ENCODE measurements around the gene IPMK.
"Not testable (repeated sequence)": the region's sequence is repeated elsewhere in the genome, so short reads cannot be mapped to it uniquely, and the experiment has no call there.

IPMK gene

GRCh38 chr10:58266826-58267712 lies 625 bp downstream of the IPMK start:
- DNase-seq, result no peak

- no peak for DNase-seq
Measured at GRCh38 chr10:58266003-58266825, 1.5 kb downstream of the IPMK start.

DNA sequence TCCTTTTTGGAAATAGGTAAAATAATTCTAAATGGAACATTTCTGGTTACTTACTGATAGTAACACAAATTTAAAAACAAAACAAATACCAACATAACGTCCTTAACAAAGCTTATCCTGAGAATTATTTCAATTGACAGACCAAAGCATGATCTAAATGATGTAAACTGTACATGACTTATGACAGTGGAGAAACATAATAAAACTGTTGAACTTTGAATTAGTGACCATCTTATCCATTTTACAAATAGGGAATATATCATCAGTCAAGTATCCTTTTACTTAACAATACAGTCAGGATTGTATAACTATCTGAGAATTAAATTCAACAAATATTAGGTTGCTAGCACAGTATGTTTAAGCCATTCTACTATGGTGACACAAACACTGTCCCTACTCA lies 2.4 kb downstream of the IPMK start:
- DNase-seq, result no peak

GRCh38 chr10:58264780-58265179 lies 2.9 kb downstream of the IPMK start:
- DNase-seq, result no peak

DNA sequence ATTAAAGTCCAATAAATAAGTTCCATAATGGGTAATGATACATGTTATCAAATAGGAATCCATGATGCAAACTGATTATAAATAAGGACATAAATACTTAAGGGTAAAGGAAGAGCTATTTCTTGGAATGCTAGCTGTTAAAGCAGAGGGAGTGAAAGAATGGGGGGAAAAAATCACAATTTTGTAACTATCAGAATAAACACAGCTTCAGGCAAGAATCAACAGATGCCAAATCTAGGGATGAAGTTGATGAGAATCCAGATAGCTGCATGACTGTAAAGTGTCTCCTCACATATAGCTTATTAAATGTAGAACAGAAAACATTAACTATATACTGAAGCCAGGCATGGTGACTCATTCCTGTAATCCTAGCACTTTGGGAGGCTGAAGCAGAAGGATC lies 4.9 kb downstream of the IPMK start:
- DNase-seq, result no peak

- no peak for DNase-seq
Measured at GRCh38 chr10:58260334-58260733, 7.4 kb downstream of the IPMK start.

- no peak for DNase-seq
Measured at GRCh38 chr10:58258977-58259692, 8.6 kb downstream of the IPMK start.

DNA sequence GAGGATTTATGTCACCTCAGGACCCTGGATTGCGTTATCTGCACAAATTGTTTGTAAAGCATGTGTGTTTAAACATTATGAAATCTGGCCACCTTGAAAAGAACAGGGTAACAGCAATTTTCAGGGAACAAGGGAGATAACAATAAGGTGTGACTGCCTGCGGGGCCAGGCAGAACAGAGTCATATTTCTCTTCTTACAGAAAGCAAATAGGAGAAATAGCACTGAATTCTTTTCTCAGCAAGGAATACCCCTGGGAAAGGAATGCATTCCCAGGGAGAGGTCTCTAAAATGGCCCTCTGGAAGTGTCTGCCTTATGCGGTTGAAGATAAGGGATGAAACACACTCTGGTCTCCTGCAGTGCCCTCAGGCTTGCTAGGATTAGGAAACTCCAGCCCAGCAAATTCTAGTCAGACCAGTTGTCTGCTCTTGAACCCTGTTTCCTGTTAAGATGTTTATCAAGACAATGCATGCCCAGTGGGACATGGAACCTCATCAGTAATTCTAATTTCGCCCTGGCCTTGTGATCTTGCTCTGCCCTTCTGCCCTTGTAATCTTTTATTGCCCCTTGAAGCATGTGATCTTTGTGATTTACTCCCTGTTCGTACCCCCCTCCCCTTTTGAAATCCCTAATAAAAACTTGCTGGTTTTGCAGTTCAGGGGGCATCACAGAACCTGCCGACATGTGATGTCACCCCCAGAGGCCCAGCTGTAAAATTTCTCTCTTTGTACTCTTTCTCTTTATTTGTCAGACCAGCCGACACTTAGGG lies 11.5 kb downstream of the IPMK start:
- not testable (repeated sequence) for DNase-seq

DNA sequence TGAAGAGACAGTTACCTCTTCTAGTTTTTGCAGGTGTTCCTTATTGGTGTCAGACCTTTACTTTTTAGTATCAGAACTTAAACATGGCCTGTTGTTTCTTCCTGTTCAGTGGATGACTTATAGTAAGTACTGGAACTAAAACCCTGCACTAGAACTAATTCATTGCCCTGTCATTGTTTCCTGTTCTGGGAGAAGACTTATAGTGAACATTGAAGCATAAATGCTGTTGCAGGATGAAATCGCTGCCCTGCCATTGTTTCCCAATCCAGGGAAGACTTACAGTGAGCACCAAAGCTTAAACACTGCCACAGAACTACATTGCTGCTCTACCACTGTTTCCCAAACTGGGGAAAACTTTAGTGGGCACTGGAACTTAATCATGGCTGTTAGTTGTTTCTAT lies 13.1 kb downstream of the IPMK start:
- DNase-seq, result no peak

DNA sequence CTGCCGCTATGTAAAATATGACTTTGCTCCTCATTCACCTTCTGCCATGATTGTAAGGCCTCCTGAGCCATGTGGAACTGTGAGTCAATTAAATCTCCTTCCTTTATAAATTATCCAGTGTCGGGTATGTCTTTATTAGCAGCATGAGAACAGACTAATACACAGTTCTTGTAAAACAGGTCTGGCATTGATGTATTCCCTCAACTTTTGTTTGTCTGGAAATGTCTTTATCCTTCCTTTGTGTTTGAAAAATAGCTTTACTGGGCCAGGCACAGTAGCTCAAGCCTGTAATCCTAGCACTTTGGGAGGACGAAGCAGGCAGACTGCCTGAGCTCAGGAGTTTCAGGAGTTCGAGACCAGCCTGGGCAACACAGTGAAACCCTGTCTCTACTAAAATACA lies 14.5 kb downstream of the IPMK start:
- DNase-seq, result no peak

DNA sequence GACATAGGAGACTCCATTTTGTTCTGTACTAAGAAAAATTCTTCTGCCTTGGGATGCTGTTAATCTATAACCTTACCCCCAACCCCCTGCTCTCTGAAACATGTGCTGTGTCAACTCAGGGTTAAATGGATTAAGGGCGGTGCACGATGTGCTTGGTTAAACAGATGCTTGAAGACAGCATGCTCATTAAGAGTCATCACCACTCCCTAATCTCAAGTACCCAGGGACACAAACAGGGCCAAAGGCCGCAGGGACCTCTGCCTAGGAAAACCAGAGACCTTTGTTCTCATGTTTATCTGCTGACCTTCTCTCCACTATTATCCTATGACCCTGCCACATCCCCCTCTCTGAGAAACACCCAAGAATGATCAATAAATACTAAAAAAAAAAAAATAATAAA lies 23.0 kb downstream of the IPMK start:
- not testable (repeated sequence) for DNase-seq

GRCh38 chr10:58244242-58244641 lies 23.5 kb downstream of the IPMK start:
- not testable (repeated sequence) for DNase-seq

DNA sequence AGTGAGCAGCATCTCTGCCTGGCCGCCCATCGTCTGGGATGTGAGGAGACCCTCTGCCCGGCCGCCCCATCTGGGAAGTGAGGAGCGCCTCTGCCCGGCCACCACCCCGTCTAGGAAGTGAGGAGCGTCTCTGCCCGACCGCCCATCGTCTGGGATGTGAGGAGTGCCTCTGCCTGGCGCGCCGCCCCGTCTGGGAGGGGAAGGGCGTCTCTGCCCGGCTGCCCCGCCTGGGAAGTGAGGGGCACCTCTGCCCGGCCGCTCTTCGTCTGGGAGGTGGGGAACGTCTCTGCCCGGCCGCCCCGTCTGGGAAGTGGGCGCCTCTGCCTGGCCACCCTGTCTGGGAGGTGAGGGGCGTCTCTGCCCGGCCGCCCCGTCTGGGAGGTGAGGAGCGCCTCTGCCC lies 23.9 kb downstream of the IPMK start:
- not testable (repeated sequence) for DNase-seq

GRCh38 chr10:58243269-58243668 lies 24.4 kb downstream of the IPMK start:
- no peak for DNase-seq

DNA sequence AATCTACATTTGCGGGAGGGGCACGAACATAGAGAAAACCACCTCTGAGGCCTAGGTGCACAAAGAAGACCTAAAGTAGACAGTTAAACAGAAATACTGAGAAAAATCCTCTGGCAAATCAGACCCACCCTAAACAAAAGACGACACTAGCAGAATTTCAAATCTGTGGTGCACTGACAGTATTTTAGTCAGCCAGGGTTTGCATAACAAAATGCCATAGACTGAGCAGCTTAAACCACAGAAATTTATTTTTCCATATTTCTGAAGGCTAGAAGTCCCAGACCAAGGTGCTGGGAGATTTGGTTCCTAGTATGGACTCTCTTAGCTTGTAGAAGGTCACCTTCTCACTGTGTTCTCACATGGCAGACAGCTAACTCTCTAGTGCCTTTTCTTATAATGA lies 26.3 kb downstream of the IPMK start:
- DNase-seq, result no peak

DNA sequence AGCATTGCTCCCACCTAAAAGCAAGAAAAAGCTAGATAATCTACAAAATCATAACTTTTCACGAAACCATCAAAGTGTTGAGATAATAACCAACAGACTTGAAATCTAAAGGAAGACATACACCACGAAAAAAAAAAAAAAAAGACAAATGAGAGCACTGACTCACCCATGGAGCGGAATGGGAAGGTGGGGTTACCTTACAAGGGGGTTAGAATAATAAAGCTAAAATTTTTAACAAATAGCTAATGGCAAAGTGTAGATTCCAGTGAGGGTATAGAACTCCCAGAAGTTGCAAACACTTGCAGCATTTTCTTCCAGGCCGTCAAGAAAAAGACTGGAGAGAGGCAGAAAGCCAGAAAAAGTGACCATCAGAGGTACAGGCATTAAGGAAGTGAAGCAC lies 27.2 kb downstream of the IPMK start:
- no peak for DNase-seq

GRCh38 chr10:58239561-58240169 lies 28.0 kb downstream of the IPMK start:
- no peak for DNase-seq

DNA sequence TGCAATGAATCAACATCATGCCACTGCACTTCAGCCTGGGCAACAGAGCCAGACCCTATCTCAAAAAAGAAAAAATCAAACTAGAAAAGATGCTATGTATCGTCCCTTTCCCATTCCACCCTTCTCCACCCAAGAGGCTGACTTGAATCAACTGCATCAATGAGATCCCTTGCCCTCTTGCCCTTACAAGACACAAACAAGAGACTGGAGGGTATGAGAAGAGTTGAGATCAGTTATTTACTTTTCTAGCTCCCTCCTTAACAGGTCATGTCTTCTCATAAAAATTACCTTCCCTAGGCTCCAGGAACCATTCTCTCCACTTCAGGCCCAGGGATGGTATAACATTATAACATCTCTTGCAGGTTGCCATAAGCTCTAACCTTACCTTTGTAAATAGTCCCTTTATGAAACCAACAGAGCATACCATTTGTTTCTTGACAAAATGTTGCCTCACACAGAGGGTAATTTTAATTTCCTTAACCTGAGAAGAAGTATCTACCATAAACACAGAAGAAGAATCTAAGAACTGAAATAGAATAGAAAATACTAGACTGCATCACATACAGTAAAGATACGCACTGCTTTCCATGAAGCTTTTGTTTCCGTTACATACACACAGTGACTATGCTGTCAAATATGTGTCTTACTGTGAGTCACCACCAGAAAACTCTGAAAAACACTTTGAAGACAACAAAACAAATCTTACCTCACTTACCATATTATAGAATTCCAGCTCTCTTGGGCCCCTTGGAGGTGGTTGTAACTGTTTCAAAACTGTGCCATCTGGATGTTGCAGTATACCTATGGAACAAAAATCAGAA lies 30.5 kb downstream of the IPMK start:
- no peak for DNase-seq

DNA sequence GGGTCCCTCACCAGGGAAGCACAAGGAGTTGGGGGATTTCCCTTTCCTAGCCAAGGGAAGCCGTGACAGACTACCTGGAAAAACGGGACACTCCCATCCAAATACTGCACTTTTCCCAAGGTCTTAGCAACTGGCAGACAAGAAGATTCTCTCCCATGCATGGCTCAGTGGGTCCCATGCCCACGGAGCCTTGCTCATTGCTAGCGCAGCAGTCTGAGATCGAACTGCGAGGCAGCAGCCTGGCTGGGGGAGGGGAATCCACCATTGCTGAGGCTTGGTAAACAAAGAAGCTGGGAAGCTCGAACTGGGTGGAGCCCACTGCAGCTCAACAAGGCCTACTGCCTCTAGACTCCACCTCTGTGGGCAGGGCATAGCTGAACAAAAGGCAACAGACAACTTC lies 37.8 kb downstream of the IPMK start:
- not testable (repeated sequence) for DNase-seq

DNA sequence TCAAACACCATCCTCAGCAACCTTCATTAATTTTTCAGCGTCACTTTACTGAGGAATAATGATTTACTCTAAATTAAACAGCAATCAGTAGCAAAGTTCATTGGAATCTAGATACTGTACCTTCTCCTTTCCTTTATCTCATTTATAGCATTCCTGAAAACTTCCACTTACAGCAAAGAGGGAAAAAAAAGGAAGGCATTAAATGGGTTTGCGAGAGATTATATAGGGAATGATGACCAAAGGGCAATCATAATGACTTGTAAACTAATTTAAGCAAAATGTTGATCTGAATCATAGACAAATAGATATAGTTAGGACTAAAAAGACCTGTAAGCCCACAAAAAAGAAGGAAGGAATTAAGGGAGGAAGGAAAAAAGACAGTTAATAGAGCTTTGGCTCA lies 42.0 kb downstream of the IPMK start:
- no peak for DNase-seq

- DNase-seq, result no peak
Measured at GRCh38 chr10:58220769-58221451, 46.8 kb downstream of the IPMK start.

Measured in NCI-H187 treated with DMSO at 0.1 percent for 48 hours (cell line).